Germinal center (tissue), 1 donor: Measurements from ENCODE around the gene GPHN.
A peak's percentile ranks its signal among the peaks of the same experiment; 100 is the strongest.
"Not testable (repeated sequence)": the region's sequence is repeated elsewhere in the genome, so short reads cannot be mapped to it uniquely, and the experiment has no call there.

Experiments
- DNase-seq: peaks from one replicate; pipeline ENCODE4 v3.0.0; 2012; ENCODE audit warnings: mixed read lengths, low spot score

GPHN gene

DNA sequence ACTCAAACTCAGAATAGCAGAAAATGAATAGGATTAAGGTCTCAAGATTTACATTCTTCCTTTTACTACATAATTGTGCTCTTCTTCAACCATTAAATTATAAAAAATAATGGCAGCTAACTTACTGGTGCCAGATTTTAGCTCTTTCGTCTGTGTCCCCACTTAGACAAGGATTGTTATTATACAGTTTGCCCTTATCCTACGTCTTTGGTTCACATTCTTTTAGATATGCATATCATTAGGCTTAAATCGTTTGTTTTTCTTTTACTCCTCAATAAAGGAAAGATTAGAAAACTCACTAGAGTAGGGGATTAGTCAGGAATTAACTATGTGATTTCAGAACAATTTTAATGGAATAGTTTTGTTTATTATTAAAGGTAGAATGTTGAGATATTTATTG, 551.6 kb downstream of the GPHN start:
- DNase-seq: no peak

DNA sequence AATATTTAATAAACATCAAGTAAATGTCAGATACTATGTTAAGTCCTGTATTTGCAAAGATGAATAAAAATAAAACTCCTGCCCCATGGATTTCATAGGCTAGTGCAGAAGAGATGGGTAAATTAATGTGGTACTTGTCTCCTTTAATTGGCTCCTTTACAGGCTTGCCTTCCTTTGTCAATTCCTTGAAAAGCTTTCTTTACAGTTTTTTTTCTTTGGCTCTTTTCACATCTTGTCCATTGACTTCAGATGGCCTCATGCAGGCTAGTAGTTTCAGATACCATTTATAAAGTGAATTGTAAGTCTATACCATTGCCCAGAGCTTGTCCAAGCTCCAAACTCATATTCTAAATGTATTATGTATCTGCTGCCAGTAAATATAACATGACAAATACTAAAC, 552.6 kb downstream of the GPHN start:
- DNase-seq: no peak

DNA sequence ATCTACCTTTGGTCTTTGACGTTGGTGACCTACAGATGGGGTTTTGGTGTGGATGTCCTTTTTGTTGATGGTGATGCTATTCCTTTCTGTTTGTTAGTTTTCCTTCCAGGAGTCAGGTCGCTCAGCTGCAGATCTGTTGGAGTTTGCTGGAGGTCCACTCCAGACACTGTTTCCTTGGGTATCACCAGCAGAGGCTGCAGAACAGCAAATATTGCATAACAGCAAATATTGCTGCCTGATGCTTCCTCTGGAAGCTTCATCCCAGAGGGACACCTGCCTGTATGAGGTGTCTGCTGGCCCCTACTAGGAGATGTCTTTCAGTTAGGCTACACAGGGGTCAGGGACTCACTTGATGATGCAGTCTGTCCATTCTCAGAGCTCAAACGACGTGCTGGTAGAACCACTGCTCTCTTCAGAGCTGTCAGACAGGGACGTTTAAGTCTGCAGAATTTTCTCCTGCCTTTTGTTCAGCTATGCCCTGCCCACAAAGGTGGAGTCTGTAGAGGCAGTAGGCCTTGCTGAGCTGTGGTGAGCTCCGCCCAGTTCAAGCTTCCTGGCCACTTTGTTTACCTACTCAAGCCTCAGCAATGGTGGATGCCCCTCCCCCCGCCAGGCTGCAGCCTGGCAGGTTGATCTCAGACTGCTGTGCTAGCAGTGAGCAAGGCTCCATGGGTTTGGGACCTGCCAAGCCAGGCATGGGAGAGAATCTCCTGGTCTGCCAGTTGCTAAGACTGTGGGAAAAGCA, 559.3 kb downstream of the GPHN start:
- not testable (repeated sequence) for DNase-seq

DNA sequence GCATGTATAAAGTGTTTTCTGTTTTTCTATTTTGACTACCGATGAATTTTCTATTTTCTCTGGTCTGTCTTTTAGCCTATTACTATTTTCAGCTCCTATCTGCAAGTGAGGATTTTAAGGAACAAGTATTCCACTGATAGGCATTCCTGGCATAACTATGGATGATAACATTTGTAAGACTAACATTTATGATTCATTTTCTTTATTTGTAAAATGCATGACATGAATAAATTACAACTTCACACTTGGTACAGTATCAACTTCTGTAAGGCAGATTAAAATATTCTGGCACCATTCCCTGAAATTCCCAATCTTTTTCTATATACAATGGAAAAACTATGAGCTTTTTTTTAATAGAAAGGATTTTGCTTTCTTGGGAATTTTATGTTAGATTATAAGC, 560.3 kb downstream of the GPHN start:
- DNase-seq: no peak

DNA sequence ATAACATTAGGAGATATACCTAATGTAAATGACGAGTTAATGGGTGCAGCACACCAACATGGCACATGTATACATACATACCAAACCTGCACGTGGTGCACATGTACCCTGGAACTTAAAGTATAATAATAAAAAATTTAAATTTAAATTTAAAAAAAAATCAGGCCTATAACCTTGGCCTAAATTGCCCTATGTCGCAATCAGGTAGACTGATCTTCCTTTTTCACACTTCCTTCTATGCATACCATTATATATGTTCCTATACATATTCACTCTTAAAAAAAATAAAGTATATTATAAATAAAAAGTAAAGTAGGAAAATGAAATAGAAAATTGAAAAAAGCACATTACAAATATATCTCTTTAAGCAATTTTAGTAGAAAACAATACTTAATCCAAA, 563.6 kb downstream of the GPHN start:
- DNase-seq: no peak

DNA sequence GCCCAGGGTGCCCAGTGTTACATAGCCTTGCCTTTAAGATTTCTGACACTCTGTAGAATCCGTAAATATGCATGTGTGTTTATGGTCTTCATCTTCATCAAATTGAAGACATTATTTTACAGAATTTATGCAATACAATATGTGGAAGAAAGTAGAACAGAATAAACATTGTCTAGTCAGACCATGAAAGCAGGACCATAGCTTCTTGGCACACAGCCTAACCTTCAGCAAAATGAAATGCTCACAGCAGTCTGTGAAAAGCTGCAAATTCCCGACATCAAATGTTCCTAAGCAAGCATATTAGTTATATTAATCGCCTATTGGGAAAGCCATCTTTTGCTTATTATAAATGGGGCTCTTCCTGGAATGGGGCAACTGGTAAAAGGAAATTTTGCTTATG, 570.0 kb downstream of the GPHN start:
- no peak for DNase-seq

DNA sequence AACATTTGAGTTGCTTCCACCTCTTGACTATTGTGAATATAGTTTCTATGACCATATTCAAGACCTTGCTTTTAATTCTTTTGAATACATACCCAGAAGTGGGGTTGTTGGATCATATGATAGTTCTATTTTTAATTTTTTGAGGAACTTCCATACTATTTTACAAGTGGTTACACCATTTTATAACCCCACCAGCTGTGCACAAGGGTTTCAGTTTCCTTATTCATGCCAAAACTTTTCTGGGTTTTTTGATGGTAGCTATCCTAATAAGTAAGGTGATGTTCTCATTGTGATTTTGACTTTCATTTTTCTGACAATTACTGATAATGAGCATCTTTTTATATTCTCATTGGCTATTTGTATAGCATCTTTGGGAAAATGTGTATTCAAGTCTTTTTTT, 571.9 kb downstream of the GPHN start:
- DNase-seq: no peak

DNA sequence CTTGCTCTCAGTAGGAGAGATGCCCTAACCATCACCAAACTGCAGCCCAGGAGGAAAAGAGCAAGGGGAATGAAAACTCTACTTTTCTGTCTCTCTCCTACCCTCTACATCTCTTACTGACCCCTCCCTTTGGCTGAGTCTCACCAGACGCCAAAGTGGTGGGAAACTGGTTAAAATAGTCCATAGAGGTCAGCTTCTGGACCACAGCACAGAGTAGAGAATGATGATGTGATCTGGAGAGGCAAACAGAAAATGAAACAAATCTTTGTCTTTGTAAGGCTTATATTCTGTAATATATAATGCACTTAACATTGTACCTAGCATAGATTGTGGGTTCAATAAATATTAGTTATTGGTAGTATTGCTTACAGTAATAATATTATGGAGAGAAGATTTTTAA, 600.3 kb downstream of the GPHN start:
- DNase-seq: no peak

DNA sequence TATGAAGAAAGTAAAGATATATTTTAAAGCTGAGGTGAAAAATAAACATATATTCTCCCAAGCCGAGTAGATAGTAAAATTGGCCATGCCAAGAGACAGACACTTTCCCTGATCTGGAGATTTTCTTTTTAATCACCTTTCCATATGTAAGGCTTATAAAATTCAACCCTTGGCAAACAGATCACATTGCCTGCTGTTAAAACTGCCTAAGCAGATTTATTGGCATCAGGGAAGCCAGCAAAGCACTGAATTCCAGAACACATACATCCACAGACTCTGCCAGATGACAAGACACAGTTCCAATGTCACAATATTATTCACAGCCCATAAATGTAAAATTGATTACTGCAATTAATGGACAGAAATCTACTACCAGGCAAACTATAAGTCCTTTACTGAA, 603.1 kb downstream of the GPHN start:
- no peak for DNase-seq

DNA sequence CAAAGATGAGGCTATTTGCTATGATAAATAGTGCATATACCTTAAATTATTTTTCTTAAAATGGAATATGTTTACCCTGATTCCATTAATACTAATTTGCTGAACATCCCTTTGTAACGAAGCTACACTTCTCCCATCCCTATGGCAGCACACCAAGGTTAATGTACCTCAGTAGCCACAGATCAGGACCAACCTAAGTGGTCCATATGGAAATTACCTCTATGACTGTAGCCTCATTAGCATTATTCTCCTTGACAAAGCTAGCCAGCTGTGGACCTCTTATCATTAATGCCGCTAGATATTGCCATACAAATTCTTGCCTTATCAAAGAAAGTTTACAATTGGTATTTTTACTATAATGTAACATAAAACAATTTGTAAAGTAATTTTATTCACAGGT, 604.4 kb downstream of the GPHN start:
- no peak for DNase-seq

DNA sequence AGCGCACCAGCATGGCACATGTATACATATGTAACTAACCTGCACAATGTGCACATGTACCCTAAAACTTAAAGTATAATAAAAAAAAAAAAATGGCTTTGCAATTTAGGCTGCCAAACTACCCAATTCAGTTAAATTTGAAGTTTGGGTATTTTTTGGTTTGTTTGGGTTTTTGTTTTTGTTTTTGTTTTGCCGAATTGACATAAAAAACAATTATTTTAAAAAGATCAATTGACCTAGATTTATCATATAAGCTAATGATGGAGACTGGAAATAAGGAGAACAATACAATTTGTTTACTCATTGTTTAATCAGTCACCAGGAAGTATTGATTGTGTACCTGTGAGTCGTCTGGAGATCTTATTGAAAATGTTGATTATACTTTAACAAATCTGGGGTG, 619.2 kb downstream of the GPHN start:
- DNase-seq: no peak

DNA sequence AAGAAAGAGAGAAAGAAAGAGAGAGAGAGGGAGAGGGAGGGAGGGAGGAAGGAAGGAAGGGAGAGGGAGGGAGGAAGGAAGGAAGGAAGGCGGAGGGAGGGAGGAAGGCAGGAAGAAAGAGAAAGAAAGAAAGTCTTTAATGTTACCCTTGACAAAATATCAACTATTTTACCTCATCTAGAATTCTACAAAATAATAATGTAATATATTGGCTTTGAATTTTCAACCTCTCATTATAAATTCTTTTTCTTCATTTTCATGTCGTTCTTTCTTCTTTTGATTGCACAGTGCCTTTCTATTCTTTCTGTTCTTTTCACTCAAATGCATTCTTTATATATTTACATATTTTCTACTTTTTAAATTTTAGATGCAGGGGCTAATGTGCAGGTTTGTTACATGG, 621.8 kb downstream of the GPHN start:
- no peak for DNase-seq

DNA sequence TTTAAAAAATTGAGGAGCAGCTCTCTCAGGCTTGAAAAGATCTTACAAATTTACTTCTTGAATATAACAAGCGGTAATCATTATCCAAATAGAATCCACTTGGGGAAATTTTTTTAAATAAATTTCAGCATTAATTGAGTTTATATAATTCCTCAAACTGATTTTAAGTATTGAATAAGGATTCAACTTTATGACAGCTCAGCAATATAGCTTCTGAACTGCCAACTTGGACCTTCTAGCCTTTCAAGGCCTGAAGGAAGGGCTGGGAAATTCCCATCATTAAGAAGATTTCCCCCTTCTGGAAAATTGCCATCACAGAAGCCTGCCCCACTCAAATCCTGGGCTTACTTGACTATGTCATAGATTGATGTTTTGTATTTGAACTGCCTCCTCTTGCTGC, 623.7 kb downstream of the GPHN start:
- no peak for DNase-seq

DNA sequence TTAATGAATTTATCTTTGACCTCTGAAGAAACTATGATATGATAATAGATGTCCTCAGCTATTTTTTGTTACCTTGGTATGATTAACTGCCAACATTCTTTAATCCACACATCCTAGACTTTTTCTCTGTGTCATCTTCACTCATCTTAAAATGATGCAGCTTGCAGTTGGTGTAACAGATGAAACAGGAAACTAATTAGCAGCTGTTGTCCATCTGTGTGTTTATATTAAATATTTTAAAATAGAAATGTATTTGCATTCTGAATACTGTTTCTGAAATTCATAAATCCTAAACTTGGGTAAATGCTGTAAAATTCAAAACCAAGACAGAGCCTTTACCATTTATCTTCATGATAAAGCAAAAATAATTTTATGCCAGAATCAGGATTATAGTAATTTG, 625.2 kb downstream of the GPHN start:
- DNase-seq: no peak

DNA sequence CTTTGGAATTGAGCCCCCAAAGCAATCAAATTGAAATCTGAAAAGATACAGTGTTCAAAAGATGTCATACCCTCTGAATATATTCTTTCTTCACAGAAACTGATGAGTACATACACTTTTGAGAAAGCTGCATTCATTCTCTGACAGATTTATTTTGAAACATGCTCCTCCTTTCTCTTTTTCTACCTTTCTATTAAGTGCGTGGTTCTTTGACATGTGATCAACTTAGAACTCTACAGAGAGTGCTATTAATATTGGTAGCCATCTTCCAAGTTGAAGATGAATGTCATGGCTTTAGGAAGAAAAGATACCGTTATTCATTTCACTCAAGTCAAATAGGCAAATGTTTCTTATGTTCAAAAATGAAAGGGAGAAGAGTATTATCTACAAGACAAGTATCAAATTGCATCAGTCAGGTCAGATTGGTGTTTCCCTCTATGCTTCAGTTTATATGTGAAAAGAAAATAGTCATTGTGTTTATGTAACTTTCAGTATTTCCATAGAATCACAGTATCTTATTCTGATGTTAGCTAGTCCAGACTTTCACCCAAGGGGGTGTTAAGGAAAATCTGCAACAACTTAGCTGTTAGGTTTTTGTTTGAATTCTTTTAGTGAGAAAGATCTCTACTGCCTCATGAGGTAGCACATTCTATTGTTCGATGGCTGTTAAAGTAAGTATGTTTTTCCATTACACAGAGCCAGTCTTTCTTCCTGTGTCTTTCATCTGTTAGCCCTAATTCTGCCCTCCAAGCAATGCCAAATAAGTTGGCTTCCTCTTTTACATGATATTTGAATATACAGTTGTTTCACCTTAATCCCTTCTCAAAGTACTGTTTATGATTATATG, 625.9 kb downstream of the GPHN start:
- peak; percentile 30 for DNase-seq

DNA sequence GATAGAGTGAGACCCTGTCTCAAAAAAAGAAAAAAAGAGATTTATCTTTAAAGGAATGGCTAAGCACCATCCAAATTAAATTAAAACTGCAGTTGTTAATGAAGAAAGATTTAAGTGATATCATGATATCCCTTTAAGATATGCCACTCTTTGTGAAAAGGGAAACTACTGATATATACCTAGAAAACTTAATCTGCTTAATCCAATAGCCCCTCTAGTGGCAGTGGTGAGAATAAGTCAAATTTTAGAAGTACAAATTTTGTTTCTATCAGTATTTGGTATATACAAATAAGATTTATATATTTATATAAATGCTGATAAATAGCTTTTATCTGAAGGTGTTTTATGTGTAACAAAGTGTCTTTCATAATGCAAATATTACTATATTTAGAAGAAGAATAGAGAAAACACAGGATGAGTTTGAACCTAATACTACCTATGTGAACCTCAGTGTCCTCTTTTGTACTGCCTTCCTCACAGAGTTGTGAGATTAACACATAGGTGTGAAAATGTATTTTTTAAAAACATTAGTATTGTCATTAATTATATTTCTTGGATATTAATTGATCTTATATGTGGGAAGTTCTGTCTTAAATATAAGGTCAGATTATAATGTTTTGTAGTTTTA, 629.9 kb downstream of the GPHN start:
- DNase-seq: peak; percentile 12

DNA sequence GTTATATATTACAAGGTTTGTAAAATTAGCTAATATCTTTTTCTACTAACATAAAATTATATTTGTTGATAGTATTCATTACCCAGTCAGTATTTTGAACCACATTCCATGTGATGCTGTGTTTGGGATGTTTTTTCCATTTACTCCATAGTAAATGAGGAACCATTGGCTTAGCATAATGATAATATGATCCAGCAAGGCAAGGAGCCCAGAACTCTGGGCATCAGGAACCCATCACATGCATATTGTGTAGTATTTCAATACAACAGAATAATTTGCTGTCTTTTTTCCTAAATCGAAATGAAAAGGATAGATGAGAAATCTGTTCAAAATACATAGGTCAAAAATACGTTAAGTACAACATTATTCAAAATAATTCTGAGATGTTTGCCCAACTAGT, 632.6 kb downstream of the GPHN start:
- DNase-seq: no peak

DNA sequence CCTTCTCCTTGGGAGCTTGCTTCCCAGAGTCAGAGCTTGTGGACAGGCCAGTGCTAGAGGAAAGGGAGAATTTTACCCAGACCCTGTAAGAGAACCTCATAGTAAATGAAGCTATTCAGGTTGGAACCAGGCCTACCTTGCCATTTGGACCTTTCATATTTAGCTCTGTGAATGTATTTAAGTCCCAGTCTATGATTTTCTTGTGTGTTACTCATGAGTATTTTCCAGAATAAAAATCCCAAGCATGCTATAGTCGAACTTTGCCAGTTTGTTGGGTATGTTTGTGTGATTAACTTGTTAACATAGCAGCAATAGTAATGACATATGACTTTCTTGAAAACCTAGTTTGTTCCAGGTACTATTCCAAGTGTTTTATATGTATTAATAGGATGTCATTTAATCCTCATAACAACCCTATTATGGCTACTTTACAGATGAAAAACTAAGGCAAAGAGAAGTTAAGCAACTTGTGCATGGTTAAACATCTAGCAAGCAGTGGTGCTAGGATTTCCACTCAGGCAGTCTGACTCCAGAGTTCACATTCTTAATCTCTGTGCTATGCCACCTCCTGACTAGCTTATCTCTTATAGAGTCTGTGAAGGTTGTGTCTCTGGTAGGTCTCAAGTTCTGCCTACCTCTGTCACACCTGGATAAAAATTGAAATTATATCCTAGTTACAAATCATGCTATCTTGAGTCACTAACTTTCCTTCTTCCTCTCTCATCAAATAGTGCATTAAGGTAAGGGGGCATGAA, 633.4 kb downstream of the GPHN start:
- no peak for DNase-seq

DNA sequence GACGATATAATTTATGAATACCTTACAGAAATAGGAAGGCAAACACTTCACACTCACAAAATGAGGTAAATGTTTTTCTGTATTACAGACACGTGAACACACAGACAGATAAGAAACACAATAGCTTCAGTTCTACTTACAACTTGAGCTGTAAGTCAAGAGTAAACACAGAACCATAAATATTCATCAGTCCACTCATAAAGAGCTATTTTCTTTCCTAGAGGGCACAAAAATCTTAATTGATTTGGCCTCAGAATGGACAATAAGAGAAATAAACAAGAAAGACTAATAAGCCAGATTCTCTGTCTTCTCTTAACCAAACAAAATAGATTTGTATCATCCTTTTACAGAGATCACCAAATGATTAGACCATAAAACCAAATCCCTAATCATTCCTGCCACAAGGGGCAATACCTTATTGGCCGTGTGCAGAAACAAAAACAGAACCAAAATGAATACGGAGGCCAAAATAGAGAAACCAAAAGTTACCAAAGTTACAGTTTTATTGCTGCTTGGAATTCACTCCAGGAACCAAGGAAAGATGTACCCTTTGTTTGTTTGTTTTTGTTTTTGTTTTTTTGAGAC, 643.2 kb downstream of the GPHN start:
- no peak for DNase-seq

DNA sequence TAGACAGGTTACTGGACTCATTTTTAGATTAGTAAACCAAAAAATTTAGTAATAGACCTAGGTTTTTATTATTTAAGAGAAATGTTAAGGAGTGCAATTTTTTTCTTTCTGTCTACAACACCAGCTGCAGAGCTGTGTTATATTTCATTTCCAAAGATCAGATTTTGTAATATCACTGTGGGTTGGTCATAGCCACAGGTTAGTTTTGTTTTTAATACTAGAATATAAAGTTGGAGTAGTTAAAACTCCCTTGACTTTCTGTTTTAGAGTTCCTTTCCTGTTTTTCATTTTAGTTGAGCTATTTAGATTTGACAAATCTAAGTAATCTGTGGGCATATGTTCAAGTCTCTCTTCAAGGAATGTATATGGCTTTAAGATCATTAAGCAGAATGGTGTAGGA, 650.6 kb downstream of the GPHN start:
- DNase-seq: no peak

DNA sequence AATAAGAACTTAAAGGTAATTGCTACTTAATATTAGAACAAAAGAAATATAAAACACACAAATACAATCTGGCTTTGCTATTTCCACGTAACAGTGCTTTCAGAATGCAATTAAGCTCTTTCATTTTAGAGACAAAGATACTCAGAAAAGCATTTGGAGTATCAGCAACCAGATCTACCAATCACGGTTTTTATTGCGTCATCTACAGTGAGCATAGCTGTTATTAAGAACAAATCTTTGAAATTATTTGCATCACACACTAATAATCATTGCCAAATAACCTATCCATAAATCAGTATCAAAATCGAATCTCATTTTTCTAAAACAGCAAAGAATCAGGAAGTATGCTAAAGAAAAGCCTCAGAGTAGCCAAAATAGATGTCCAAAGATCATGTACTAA, 654.4 kb downstream of the GPHN start:
- DNase-seq: no peak

DNA sequence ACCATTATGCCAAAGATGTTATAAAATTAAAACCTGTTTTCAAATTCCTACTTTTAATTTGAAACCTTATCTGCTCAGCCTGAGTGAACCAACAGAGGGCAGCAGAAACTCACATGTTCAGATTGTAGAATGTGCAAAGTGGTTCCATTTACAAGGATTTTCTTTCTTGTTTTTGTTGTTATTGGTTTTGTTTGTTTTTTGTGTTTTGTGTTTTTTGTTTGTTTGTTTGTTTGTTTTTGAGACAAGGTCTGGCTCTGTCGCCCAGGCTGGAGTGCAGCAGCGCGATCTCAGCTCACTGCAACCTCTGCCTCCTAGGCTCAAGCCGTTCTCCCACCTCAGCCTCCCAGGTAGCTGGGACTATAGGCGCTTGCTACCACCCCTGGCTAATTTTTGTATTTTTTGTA, 658.5 kb downstream of the GPHN start:
- DNase-seq: peak; percentile 6
